Uterus (tissue), 2 donors: ENCODE data around the gene CRTAC1.

Experiments used
- CTCF ChIP-seq, 4 experiments: fragments of 200-600 bp in 2 of 4; fragments of 450-650 bp in 2 of 4; sonication (generic) in 2 of 4; IDR thresholded peaks; one replicate each; pipeline ENCODE4 v1.5.1; 2016 to 2019; ENCODE audit warnings: antibody characterized with exemption in 4 of 4, mild to moderate bottlenecking in 2 of 4, moderate library complexity in 1 of 4
- POLR2A ChIP-seq, 2 donors: fragments of 450-650 bp; IDR thresholded peaks; one replicate each; pipeline ENCODE4 v1.6.1; 2016; ENCODE audit warnings: antibody characterized with exemption in 2 of 2, mild to moderate bottlenecking in 1 of 2, moderate library complexity in 1 of 2

GRCh38 chr10:97961945-97962344 is 68.5 kb downstream of the CRTAC1 start:
- TF ChIP-seq CTCF (IDR thresholded peaks at IDR 0.05) (no peak), POLR2A (IDR thresholded peaks at IDR 0.05) (no peak)
